GM18517 (cell line): ENCODE data around the gene TUBA1B.
"Not testable (repeated sequence)": the region's sequence is repeated elsewhere in the genome, so short reads cannot be mapped to it uniquely, and the experiment has no call there.

Experiments used
- ATAC-seq: cut with Tn5 transposase; IDR thresholded peaks from one replicate; pipeline ENCODE4 v1.9.1; 2021; ENCODE audit warnings: mild to moderate bottlenecking, moderate library complexity; ENCODE audit not compliant: unreplicated experiment

The TUBA1B gene

DNA sequence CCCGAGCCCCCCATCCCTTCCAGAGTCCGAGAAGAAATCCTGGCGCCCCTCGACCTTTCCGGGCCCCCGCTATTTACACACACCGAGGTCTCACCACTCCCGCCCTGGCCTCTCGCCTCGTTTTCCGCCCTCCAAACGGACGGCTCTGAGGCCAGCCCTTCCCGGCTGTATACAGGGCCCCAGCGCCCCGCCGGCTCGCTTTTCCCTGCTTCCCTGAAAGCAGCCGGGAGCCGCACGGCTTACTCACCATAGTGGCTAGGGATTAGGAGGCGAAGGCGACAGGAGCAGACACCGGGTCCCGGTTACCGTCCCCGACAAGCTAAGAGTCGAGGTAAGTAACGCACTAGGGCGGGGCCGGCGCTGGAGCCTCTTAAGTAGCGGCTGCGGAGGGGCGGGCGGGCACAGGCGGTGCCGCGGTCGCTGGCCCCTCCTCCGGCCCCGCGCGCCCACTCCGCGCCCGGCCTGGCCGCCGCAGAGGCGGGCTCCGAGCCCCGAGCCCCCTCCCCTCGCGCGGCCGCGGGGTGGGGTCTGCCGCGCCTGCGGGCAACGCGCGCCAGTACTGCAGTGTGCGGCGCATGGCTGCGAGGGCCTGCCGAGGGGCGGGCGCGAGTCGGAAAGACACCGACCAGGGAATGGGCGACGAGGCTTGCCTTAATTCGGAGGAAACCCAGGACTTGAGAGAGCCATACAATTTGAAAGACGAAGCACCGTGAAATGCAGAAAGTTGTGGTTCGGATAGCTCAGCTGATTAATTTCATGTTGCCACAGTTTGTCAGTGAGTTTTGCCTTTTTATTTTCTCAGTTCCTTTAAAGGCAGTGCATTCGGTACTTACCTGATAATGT, at the start of gene TUBA1B:
Gene TUBA1B (minus strand): TSS at position 345 of the 843 bp plus-strand sequence. CDS start 95 bp downstream, at position 250.
- ATAC-seq = peak; percentile 51

DNA sequence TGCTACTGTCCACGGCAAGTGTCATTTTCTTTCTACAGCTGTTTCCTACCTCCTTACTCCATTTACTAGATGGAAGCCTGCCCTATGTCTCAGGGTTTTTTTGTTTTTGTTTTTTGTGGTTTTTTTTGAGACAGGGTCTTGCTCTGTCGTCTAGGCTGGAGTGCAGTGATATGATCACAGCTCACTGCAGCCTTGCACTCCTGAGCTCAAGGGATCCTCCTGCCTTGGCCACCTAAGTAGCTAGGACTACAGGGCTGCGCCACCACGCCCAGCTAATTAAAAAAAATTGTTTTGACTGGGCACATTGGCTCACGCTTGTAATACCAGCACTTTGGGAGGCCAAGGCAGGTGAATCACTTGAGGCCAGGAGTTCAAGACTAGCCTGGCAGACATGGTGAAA, 43.0 kb upstream of the TUBA1B start:
- ATAC-seq = no peak

DNA sequence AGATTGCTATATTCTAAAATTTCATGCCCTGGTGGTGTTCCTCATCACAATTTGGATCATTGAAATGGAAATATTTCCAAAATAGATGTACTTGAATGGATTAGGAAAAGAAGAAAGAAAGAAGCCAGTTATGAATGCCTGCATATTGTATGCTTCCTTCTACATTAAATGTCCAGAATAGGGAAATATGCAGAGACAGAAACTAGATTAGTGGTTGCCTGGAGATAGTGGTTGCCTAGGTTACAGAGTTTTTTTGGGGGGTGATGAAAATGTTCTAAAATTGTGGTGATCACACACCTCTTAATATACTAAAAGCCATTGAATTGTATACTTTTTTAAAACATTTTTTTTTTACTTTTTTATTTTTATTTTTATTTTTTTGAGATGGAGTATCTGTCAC, 39.7 kb upstream of the TUBA1B start:
- ATAC-seq = no peak

- no peak for ATAC-seq
Measured at GRCh38 chr12:49165114-49165513, 33.9 kb upstream of the TUBA1B start.

DNA sequence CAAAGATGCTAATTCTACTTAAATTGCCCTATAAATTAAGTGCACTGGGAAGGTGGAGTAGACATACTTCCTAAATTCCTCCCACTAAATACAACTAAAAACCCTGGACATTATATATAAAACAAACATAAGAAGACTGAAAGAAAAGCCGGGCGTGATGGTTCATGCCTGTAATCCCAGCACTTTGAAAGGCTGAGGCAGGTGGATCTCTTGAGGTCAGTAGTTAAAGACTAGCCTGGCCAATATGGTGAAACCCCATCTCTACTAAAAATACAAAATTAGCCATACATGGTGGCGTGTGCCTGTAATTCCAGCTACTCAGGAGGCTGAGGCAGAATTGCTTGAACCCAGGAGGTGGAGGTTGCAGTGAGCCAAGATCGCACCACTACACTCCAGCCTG, 30.7 kb upstream of the TUBA1B start:
- ATAC-seq = not testable (repeated sequence)

DNA sequence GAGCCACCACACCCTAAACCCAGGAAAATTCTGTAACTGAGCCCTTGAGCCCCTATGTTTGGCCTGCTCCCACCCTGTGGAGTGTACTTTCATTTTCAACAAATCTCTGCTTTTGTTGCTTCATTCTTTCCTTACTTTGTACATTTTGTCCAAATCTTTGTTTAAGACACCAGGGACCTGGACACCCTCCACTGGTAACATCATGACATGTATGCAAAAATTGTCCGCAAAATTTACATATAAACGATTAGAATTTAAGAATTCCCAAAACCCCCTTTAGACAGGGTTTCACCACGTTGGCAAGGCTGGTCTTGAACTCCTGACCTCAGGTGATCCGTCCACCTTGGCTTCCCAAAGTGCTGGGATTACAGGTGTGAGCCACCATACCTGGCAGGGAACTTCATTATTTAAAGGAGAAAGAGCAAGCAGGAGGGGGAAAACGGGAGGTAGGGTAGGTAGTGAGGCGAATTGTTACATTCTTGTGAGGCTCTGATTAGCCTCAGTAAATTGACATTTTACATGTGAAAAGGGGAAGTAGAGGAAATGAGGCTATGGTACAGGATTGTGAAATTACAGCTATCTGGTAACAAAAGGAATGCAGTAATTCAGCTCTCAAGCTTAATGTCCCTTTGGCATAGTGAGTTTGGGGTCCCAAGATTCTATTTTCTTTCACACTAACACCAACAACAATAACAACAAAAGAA, 30.0 kb upstream of the TUBA1B start:
- ATAC-seq = no peak

- no peak for ATAC-seq
Measured at GRCh38 chr12:49160399-49160798, 29.2 kb upstream of the TUBA1B start.

- ATAC-seq = no peak
Measured at GRCh38 chr12:49154221-49154620, 23.0 kb upstream of the TUBA1B start.

- no peak for ATAC-seq
Measured at GRCh38 chr12:49147384-49147783, 16.2 kb upstream of the TUBA1B start.

GRCh38 chr12:49146406-49146805, 15.2 kb upstream of the TUBA1B start:
- no peak for ATAC-seq

DNA sequence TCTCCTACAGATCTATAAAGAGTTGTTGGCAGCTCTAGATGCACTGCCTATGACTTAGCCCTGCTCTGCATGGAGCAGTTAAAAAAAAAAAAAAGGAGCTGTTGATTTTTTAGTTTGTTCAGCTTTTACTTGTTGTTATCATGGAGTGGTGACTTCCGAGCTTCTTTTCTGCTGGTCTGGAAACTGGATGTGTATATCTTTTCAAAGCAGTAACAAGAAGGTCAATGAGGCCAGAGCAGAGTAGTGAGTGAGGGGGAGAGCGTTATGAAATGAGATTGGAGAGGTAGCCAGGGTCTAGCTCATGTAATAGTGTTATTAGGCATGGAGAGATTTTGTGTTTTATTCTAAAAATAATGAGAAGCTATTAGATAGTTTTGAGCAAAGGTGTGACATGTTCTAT, 13.2 kb upstream of the TUBA1B start:
- no peak for ATAC-seq

DNA sequence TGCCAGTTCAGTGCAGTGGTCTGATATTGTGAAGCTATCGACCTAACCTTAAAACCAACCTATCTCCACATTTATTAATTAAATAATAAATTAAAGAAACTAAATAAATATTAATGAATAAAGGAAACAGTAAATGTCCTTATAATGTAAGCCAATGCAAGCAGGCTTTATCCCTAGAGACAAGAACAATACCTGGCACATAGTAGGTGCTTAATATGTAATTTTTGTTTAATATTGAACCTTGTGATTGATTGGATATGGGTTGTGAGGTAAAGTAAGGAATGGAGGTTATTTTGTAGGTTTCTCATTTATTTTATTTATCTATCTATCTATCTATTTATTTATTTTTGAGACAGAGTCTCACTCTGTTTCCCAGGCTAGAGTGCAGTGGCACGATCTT, 7.8 kb upstream of the TUBA1B start:
- ATAC-seq = no peak

DNA sequence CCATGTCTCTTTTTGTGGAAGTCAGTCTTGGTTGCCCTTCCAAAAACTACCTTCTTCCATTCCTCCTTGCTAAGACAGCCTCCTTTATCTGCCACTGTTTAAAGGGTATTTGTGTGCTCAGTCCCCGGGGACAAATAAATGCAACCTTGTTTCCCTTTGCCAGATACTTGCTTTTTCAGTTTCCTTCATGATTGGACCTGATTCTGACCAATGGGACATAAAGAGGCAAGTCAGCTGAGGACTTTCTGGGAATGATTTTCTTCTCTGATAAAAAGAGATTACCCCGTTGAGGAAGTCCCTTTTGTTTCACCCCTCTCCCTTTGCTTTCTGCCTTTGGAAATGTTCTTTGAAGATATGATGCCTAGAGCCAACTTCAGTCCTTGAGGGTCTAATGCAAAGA, 7.4 kb upstream of the TUBA1B start:
- no peak for ATAC-seq

DNA sequence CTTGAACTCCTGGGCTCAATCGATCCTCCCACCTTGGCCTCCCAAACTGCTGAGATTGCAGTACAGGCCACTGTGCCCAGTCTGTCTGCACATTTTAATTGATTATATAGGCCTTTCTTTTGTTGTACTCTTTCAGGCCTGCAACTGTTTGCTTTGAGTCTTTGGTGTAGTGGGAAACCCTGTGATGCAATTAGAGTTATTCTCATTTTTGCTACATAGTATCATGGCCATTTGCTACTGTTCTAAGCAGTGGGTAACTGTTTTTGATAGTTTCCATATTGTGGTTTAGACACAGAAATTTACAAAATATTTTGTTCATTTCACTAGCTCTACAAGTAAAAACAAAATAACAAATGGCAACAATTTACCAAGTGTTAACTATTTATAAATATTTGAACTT, 6.3 kb upstream of the TUBA1B start:
- no peak for ATAC-seq

- not testable (repeated sequence) for ATAC-seq
Measured at GRCh38 chr12:49136997-49137396, 5.8 kb upstream of the TUBA1B start.

GRCh38 chr12:49133590-49133989, 2.4 kb upstream of the TUBA1B start:
- ATAC-seq = no peak

GRCh38 chr12:49133014-49133413, 1.8 kb upstream of the TUBA1B start:
- no peak for ATAC-seq

GRCh38 chr12:49131894-49132461, 783 bp upstream of the TUBA1B start:
- no peak for ATAC-seq

GRCh38 chr12:49130151-49131050, 794 bp downstream of the TUBA1B start:
- ATAC-seq = peak; percentile 50

DNA sequence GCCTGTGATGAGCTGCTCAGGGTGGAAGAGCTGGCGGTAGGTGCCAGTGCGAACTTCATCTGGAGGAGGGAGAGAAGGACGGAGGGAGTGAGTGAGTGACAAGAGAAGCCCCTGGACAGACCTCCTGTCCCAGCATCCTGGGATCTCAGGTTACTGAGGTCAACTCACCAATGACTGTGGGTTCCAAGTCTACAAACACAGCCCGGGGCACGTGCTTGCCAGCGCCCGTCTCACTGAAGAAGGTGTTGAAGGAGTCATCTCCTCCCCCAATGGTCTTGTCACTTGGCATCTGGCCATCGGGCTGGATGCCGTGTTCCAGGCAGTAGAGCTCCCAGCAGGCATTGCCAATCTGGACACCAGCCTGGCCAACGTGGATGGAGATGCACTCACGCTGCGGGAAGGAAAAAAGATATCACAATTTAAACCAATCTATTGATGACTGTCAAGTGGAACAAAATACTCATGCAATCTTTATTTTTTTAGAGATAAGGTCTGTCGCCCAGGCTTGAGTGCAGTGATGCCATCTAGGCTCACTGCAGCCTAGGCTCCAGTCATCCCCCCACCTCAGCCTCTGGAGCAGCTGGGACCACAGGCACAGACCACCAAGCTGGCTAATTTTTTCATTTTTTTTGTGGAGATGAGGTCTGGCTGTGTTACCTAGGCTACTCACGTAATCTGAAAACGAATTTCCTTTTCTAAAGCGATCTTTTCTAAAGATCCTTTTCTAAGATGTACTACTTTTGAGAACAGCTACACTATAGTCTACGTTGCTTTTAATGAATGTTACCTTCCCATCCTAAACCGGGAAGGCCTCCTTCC, 1.7 kb downstream of the TUBA1B start:
- ATAC-seq = no peak
